ENCODE data around the gene OBI1. TPM values are rescaled to one million over a fixed set of nuclear protein-coding genes. Genes with fewer than 3 reads are reported as not detected.
A peak's percentile ranks its signal among the peaks of the same experiment; 100 is the strongest.

OBI1 gene
- total and polyA plus RNA-seq, 12 donors = 1.5 to 14.3 (median 7.5) TPM

DNA sequence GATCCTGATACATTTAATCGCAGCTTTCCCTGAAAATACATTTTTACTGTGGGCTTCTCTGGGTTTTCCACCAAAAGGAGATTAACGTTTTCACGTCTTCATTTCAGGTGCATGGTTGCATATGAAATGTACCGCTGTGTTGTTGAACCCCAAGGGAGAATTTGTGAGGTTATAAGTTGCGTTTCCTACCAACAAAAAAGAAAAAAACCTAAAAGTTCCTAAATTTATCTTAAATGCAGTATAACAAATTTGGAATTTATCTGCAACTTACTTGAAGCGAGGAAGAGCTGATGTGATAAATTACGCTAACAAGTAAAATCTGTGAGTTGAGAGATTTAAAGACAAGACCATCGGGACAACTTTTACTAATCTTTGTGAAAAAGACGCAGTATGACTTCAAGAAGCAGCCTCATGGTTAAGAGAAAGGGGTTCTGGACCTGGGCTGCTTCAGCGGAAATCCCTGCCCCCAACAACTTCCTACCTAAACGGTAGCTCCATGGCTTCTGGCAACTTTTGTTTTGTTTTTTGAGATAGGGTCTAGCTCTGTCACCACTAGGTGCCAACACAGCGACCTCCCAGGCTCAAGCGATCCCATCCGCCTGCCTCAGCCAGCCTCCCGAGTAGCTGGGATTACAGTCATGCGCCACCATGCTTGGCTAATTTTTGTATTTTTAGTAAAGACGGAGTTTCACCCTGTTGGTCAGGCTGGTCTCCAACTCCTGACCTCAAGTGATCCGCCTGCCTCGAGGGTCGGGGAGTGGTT is 958 bp upstream of the OBI1 start:
- Histone ChIP-seq H3K36me3 (replicated peaks in 1 of 2) (no peaks in the 10 kb centered on the region), H3K27me3 (no peaks in the 10 kb centered on the region), H3K4me3 (peak overlapping the region in 3 of 4 donors; percentile 35 to 86 (median 53)), H3K9me3 (replicated peaks in 1 of 3) (no peaks in the 10 kb centered on the region), H3K27ac (peak overlapping the region in 1 of 5 donors; percentile 3), H3K4me1 (replicated peaks in 1 of 2) (peaks cover 5 to 11% of the 10 kb centered on the region in 2 donors)
- intact Hi-C loops (cut with DNase I) = loop anchor here in 1 of 2 donors (10.0 kb wide), 1 partner anchor 55 kb away; the partner anchor contains the start of gene POU4F1
- TF ChIP-seq, protein P1, sequence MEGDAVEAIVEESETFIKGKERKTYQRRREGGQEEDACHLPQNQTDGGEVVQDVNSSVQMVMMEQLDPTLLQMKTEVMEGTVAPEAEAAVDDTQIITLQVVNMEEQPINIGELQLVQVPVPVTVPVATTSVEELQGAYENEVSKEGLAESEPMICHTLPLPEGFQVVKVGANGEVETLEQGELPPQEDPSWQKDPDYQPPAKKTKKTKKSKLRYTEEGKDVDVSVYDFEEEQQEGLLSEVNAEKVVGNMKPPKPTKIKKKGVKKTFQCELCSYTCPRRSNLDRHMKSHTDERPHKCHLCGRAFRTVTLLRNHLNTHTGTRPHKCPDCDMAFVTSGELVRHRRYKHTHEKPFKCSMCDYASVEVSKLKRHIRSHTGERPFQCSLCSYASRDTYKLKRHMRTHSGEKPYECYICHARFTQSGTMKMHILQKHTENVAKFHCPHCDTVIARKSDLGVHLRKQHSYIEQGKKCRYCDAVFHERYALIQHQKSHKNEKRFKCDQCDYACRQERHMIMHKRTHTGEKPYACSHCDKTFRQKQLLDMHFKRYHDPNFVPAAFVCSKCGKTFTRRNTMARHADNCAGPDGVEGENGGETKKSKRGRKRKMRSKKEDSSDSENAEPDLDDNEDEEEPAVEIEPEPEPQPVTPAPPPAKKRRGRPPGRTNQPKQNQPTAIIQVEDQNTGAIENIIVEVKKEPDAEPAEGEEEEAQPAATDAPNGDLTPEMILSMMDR (IDR thresholded peaks at IDR 0.05) = no peak
- no peak for TF ChIP-seq POLR2A (IDR thresholded peaks at IDR 0.05)
- peak in 6 of 7 donors; percentile 11 to 24 (median 19) for DNase-seq
- 9 to 15% (median 14%) methylated on average over 17 to 20 of the region's 20 CpGs for WGBS, 4 donors

DNA sequence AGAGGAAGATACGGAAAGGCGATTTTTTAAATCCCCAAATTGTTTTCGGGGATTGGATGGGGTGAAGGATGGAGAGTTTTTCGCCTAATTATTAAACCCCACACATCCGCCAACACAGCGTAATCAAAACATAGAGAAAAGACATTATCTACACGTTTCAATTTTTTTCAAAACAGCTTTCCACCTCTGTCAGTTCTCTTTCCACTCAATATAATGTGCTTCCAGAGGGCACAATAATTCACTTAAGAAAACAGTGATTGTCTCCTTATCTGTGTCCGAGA is 435 bp upstream of the OBI1 start:
- intact Hi-C loops (cut with DNase I) = no loop called here
- 0 to 1% (median 1%) methylated on average over 8 of the region's 8 CpGs for WGBS, 4 donors
- Histone ChIP-seq H3K4me1 (replicated peaks in 1 of 2) (peaks cover 5 to 11% of the 10 kb centered on the region in 2 donors), H3K4me3 (peak overlapping the region in 3 of 4 donors; percentile 35 to 86 (median 53)), H3K27me3 (no peaks in the 10 kb centered on the region), H3K9me3 (replicated peaks in 1 of 3) (no peaks in the 10 kb centered on the region), H3K36me3 (replicated peaks in 1 of 2) (no peaks in the 10 kb centered on the region), H3K27ac (peak overlapping the region in 1 of 5 donors; percentile 2)
- DNase-seq = no peak
- no peak for TF ChIP-seq POLR2A (IDR thresholded peaks at IDR 0.05)
- TF ChIP-seq, protein P1 (IDR thresholded peaks at IDR 0.05) = no peak

DNA sequence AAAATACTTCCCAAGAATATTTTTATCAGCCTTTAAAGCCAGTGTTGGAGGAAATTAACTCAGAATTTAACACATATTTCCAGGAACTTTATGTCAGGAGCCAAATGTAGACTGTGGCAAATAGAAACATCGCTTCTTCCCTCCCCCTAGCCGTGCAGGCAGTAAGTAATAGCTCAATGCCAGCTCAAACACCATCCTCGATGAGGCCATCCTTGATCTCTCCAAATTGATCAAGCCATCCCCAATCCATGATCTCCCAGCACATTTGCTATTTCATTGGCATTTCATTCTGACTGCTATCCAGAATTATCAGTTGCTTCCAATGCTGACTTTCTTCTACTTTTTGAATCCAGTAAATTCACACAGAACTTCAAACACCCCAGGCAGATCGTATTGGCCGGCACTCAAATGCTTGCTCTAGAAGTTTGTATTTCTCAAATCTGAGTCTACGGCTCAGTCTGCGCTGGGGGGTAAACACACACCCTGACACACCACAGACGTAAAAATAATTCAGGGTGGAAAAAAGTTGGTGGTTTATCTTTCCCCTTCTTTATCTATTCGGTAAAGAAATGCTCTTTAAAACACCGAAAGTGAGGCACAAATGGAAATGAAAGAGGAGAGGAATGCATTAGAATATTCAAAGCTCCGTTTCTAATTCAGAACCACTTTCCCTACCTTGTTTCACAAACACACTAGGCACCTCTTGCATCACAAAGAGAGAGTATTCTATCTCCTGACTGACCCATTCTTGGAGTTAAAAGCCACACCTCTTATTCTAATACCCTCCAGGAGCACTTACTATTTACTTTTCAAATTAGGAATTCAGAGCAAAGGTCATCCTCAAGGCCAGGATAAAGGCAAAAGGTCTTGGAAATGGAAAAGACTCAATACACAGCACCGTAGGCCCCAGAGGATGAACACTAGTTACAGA is 991 bp downstream of the OBI1 start:
- DNase-seq = no peak
- Histone ChIP-seq H3K9me3 (replicated peaks in 1 of 3) (no peaks in the 10 kb centered on the region), H3K36me3 (replicated peaks in 1 of 2) (no peaks in the 10 kb centered on the region), H3K4me1 (replicated peaks in 1 of 2) (peaks cover 5 to 11% of the 10 kb centered on the region in 2 donors), H3K27me3 (no peaks in the 10 kb centered on the region), H3K4me3 (peak overlapping the region in 3 of 4 donors; percentile 47 to 86 (median 83)), H3K27ac (peak overlapping the region in 1 of 5 donors; percentile 87)
- TF ChIP-seq, protein P1 (IDR thresholded peaks at IDR 0.05) = no peak
- TF ChIP-seq POLR2A (IDR thresholded peaks at IDR 0.05) = no peak
- intact Hi-C loops (cut with DNase I) = no loop called here
- 18 to 25% (median 19%) methylated on average over 12 of the region's 12 CpGs for WGBS, 4 donors

DNA sequence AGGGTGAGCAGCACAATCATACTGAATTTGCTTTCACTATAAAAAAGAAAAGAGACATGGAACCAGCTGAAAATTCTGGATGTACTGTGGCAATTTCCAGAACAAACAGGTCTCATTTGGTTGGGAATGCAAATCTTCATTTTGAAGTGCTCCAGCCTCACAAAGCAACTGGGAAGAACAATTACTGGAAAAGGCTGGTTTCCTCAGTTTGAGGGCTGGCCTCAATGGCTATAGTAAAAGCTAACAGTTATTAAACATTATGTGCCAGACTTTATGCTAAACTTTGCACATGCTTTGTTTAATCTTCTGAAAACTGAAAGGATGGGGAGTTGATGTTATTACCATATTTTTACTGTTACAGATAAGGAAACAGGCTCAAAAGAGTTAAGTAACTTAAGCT is 3.0 kb downstream of the OBI1 start:
- no peaks in the 10 kb centered on the region for H3K9me3 ChIP-seq (replicated peaks in 1 of 3)
- H3K27me3 ChIP-seq = no peaks in the 10 kb centered on the region
- intact Hi-C loops (cut with DNase I) = no loop called here
- no peak overlapping the region for H3K4me3 ChIP-seq
- TF ChIP-seq, protein P1 (IDR thresholded peaks at IDR 0.05) = no peak
- no peak for TF ChIP-seq POLR2A (IDR thresholded peaks at IDR 0.05)
- H3K36me3 ChIP-seq (replicated peaks in 1 of 2) = no peaks in the 10 kb centered on the region
- no peak for DNase-seq
- peaks cover 5 to 11% of the 10 kb centered on the region in 2 donors for H3K4me1 ChIP-seq (replicated peaks in 1 of 2)
- H3K27ac ChIP-seq = no peak overlapping the region
